Measurements from ENCODE around the gene CARD11.

Gene CARD11

DNA sequence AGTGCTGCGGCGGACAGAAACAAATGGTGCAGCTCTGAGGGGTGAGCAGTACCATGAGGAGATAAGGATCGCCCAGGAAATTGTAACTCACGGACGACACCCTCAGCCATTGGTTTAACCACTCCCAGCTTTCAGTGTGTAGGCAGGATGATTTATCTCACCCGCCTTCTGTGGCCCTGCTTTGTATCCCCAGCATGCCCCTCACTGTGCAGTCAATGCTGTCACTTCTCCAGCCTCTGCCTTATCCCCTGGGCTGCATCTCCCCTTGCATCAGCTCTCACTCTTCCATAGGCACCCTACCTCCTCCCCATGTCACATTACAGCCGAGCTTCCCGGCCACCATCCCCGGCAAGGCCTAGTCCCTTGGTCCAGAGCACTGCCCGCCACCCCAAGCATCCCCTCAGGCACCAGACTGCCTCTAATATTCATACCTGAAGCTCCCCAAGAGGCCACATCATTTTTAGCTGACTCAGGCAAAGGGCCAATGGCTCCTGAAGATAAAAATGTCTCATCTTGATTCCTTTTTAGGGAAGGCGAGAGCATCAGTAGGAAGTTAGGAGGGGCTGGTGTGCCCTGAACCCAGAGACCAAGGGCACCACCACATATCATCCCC, 77.1 kb downstream of the CARD11 start:
- no peak for DNase-seq
- peaks cover 34% of the 10 kb centered on the region for H3K9me3 Mint-ChIP-seq
- H3K36me3 Mint-ChIP-seq (ENCODE audit: low read depth) = no peaks in the 10 kb centered on the region
- no peak for TF ChIP-seq CTCF (IDR thresholded peaks at IDR 0.05)
- no peak overlapping the region for H3K4me3 Mint-ChIP-seq
- H3K4me1 Mint-ChIP-seq = no peaks in the 10 kb centered on the region
- peaks cover 3% of the 10 kb centered on the region for H3K27me3 Mint-ChIP-seq (ENCODE audit: low read depth, poor library complexity)
- H3K27ac Mint-ChIP-seq = no peak overlapping the region

DNA sequence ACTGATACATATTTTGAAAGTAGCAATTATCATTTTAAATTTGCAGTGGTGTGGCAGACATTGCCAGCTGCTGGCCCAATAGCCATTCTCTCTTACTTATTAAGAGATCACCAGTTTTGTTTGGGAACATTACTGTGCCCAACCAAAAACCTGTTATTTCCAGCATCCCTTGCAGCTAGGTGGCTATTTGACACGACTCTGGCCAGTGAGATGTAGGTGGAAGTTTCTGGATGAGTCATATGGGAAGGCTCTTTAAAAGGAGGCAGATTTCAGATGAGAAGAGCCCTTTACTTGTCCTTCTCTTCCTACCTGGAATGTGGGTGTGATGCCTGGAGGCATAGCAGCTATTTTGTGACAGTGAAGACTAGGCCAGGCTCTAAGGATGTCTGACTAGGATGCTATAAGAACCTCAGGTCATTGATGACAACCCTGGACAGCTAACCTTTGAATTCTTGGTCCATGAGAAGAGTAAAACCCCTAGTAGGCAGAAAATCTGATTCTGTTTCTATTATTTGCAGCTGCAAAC, 77.9 kb downstream of the CARD11 start:
- Mint-ChIP-seq H3K4me1 (no peaks in the 10 kb centered on the region), H3K9me3 (peaks cover 34% of the 10 kb centered on the region), H3K4me3 (no peak overlapping the region), H3K27me3 (ENCODE audit: low read depth, poor library complexity) (peaks cover 3% of the 10 kb centered on the region), H3K36me3 (ENCODE audit: low read depth) (no peaks in the 10 kb centered on the region), H3K27ac (no peak overlapping the region)
- DNase-seq = no peak
- TF ChIP-seq CTCF (IDR thresholded peaks at IDR 0.05) = no peak

DNA sequence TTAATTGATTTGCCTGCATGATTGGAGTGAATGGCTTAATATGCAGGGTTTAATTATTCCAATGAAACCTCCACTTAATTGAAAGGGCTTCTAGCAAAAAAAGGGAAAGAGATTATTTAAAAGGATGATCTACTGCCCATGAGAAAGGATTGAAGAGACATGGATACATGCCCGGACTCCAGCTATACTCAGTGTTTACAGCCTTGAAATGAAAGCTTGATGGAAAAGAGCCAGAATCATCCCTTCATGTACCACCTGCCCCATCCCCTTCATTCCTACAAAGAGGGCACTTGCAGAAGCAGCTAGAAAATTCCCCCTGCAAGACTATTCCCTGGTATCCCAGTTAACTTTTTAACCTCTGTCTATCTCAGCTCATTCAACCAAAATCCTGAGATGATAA, 78.4 kb downstream of the CARD11 start:
- Mint-ChIP-seq H3K4me3 (no peak overlapping the region), H3K27ac (no peak overlapping the region), H3K4me1 (no peaks in the 10 kb centered on the region)

GRCh38 chr7:2964208-2964607, 79.5 kb downstream of the CARD11 start:
- no peaks in the 10 kb centered on the region for H3K36me3 Mint-ChIP-seq (ENCODE audit: low read depth)
- no peak overlapping the region for H3K4me3 Mint-ChIP-seq
- no peak for DNase-seq
- H3K27me3 Mint-ChIP-seq (ENCODE audit: low read depth, poor library complexity) = peaks cover 3% of the 10 kb centered on the region
- H3K27ac Mint-ChIP-seq = no peak overlapping the region
- peaks cover 41% of the 10 kb centered on the region for H3K9me3 Mint-ChIP-seq
- no peak for TF ChIP-seq CTCF (IDR thresholded peaks at IDR 0.05)
- no peaks in the 10 kb centered on the region for H3K4me1 Mint-ChIP-seq

More for the DNA sequence above, 78.4 kb downstream of the CARD11 start:
- TF ChIP-seq CTCF (IDR thresholded peaks at IDR 0.05) = no peak
- Mint-ChIP-seq H3K27me3 (ENCODE audit: low read depth, poor library complexity) (peaks cover 3% of the 10 kb centered on the region), H3K36me3 (ENCODE audit: low read depth) (no peaks in the 10 kb centered on the region), H3K9me3 (peaks cover 37% of the 10 kb centered on the region)
- DNase-seq = no peak

DNA sequence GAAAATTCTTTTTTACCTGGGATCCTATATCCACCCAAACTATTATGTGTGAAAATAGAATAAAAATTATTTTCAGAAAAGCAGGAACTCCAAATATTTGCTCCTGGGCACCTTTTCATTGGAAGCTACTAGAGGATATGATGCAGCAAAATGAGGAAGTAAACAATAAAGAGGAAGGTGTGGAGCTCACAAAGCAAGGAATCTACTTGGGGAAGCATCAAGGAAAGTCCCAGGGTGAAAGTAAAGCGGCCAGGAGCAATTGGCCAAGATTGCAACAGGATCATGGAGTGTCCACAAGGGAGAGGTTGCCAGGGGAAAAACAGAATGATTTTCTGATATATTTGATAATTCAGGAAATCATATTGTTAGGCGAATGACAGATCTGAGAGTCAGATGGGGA, 80.8 kb downstream of the CARD11 start:
- TF ChIP-seq CTCF (IDR thresholded peaks at IDR 0.05) = no peak
- H3K27me3 Mint-ChIP-seq (ENCODE audit: low read depth, poor library complexity) = peaks cover 3% of the 10 kb centered on the region
- peaks cover 41% of the 10 kb centered on the region for H3K9me3 Mint-ChIP-seq
- H3K27ac Mint-ChIP-seq = no peak overlapping the region
- no peak overlapping the region for H3K4me3 Mint-ChIP-seq
- peaks cover 9% of the 10 kb centered on the region for H3K4me1 Mint-ChIP-seq
- no peaks in the 10 kb centered on the region for H3K36me3 Mint-ChIP-seq (ENCODE audit: low read depth)
- no peak for DNase-seq

Data from nephron progenitor cell (in vitro differentiated cells).